Renal cortex interstitium (tissue), 11 donors: ENCODE measurements around the gene STX18. TPM values are rescaled to one million over a fixed set of nuclear protein-coding genes. Genes with fewer than 3 reads are reported as not detected.
A peak's percentile ranks its signal among the peaks of the same experiment; 100 is the strongest.
"Not testable (repeated sequence)": the region's sequence is repeated elsewhere in the genome, so short reads cannot be mapped to it uniquely, and the experiment has no call there.

Experiments
- DNase-seq, 11 donors: peaks; one replicate each; pipeline ENCODE4 v3.0.0-alpha.2; 2013; ENCODE audit warnings: low read depth in 9 of 11, low spot score in 4 of 11; ENCODE audit errors: extremely low read depth in 1 of 11
- polyA plus RNA-seq, 3 donors: library from polyadenylated mRNA; unstranded; fragments of 120-200 nt; gene quantifications; one replicate each; pipeline ENCODE4 v1.2.1, GENCODE V29; 2013; ENCODE audit not compliant: insufficient read length in 3 of 3

STX18 gene
- polyA plus RNA-seq, 3 donors, result 65.2 to 75.8 (median 74.2) TPM

- no peak for DNase-seq
These were observed 15.4 kb downstream of the STX18 start for GRCh38 chr4:4526401-4526800.

- DNase-seq, result no peak
These were observed 17.5 kb downstream of the STX18 start for GRCh38 chr4:4524364-4524763.

GRCh38 chr4:4521731-4522130 is 20.1 kb downstream of the STX18 start:
- DNase-seq, result no peak

GRCh38 chr4:4521136-4521535 is 20.7 kb downstream of the STX18 start:
- no peak for DNase-seq

GRCh38 chr4:4519297-4519894 is 22.5 kb downstream of the STX18 start:
- no peak for DNase-seq

GRCh38 chr4:4518747-4519146 is 23.1 kb downstream of the STX18 start:
- DNase-seq, result no peak

GRCh38 chr4:4514786-4515185 is 27.1 kb downstream of the STX18 start:
- DNase-seq, result no peak

GRCh38 chr4:4512282-4512681 is 29.6 kb downstream of the STX18 start:
- no peak for DNase-seq

- not testable (repeated sequence) for DNase-seq
These were observed 31.2 kb downstream of the STX18 start for GRCh38 chr4:4510641-4511040.

GRCh38 chr4:4509521-4509920 is 32.3 kb downstream of the STX18 start:
- no peak for DNase-seq

GRCh38 chr4:4507923-4508322 is 33.9 kb downstream of the STX18 start:
- DNase-seq, result no peak

- DNase-seq, result no peak
These were observed 34.4 kb downstream of the STX18 start for GRCh38 chr4:4507403-4507802.

- DNase-seq, result no peak
These were observed 34.9 kb downstream of the STX18 start for GRCh38 chr4:4506961-4507360.

- DNase-seq, result not testable (repeated sequence)
These were observed 36.6 kb downstream of the STX18 start for GRCh38 chr4:4505211-4505610.

GRCh38 chr4:4504783-4505182 is 37.1 kb downstream of the STX18 start:
- DNase-seq, result no peak

- DNase-seq, result no peak
These were observed 39.0 kb downstream of the STX18 start for GRCh38 chr4:4502694-4503311.

GRCh38 chr4:4501679-4502078 is 40.2 kb downstream of the STX18 start:
- DNase-seq, result no peak

GRCh38 chr4:4499438-4500123 is 42.3 kb downstream of the STX18 start:
- peak in 3 of 11 donors; percentile 6 to 46 (median 32) for DNase-seq

GRCh38 chr4:4496592-4497372 is 45.1 kb downstream of the STX18 start:
- DNase-seq, result no peak

- DNase-seq, result no peak
These were observed 47.0 kb downstream of the STX18 start for GRCh38 chr4:4494882-4495281.
